Measurements from ENCODE around the gene WNT7B. TPM values are rescaled to one million over a fixed set of nuclear protein-coding genes. Genes with fewer than 3 reads are reported as not detected.

WNT7B gene
- total and polyA plus RNA-seq, 8 donors = 0.06 to 2.0 TPM; not detected in 6

- no peak for TF ChIP-seq EP300 (IDR thresholded peaks at IDR 0.05)
- TF ChIP-seq POLR2A (IDR thresholded peaks at IDR 0.05) = no peak
- TF ChIP-seq POLR2AphosphoS5 (IDR thresholded peaks at IDR 0.05) = no peak
- no peak for TF ChIP-seq CTCF (IDR thresholded peaks at IDR 0.05)
- H3K36me3 ChIP-seq = no peaks in the 10 kb centered on the region
- no peak overlapping the region for H3K27ac ChIP-seq
- no peak overlapping the region for H3K4me3 ChIP-seq
- no peak for DNase-seq
- no peaks in the 10 kb centered on the region for H3K9me3 ChIP-seq
- H3K27me3 ChIP-seq = peaks cover 3 to 100% (median 73%) of the 10 kb centered on the region in 3 donors
- intact Hi-C loops (cut with DNase I; ENCODE audit: low total_unique reads) = no loop called here
- 75 to 83% (median 78%) methylated on average over 6 to 8 of the region's 8 CpGs for WGBS, 5 donors
- H3K4me1 ChIP-seq = peaks cover 0 to 14% (median 7%) of the 10 kb centered on the region in 4 donors
These were observed 95.5 kb downstream of the WNT7B start for GRCh38 chr22:45881524-45881875.

GRCh38 chr22:45880716-45881523, 96.0 kb downstream of the WNT7B start:
- intact Hi-C loops (cut with DNase I; ENCODE audit: low total_unique reads) = no loop called here
- Histone ChIP-seq H3K9me3 (no peaks in the 10 kb centered on the region), H3K27ac (no peak overlapping the region), H3K36me3 (no peaks in the 10 kb centered on the region), H3K4me3 (peak overlapping the region in 2 of 4 donors; percentile 20 to 25), H3K27me3 (peaks cover 3 to 100% (median 68%) of the 10 kb centered on the region in 3 donors), H3K4me1 (peaks cover 0 to 14% (median 7%) of the 10 kb centered on the region in 4 donors)
- TF ChIP-seq POLR2A (IDR thresholded peaks at IDR 0.05) (no peak), EP300 (IDR thresholded peaks at IDR 0.05) (no peak), CTCF (IDR thresholded peaks at IDR 0.05) (no peak), POLR2AphosphoS5 (IDR thresholded peaks at IDR 0.05) (no peak)
- 1 to 31% (median 14%) methylated on average over 16 to 49 of the region's 49 CpGs for WGBS, 5 donors
- no peak for DNase-seq

- Histone ChIP-seq H3K27ac (no peak overlapping the region), H3K36me3 (no peaks in the 10 kb centered on the region), H3K4me1 (peaks cover 0 to 14% (median 7%) of the 10 kb centered on the region in 4 donors), H3K27me3 (peaks cover 3 to 99% (median 62%) of the 10 kb centered on the region in 3 donors), H3K9me3 (no peaks in the 10 kb centered on the region), H3K4me3 (peak overlapping the region in 1 of 4 donors; percentile 20)
- TF ChIP-seq EP300 (IDR thresholded peaks at IDR 0.05) (no peak), POLR2A (IDR thresholded peaks at IDR 0.05) (no peak), POLR2AphosphoS5 (IDR thresholded peaks at IDR 0.05) (no peak), CTCF (IDR thresholded peaks at IDR 0.05) (no peak)
- 21 to 30% (median 23%) methylated on average over 22 of the region's 22 CpGs for WGBS, 5 donors
- DNase-seq = no peak
- intact Hi-C loops (cut with DNase I; ENCODE audit: low total_unique reads) = no loop called here
These were observed 96.8 kb downstream of the WNT7B start for GRCh38 chr22:45880091-45880715.

- H3K27me3 ChIP-seq = peaks cover 3 to 98% (median 60%) of the 10 kb centered on the region in 3 donors
These were observed 97.4 kb downstream of the WNT7B start for GRCh38 chr22:45879552-45879949.

More at GRCh38 chr22:45879552-45879949, 97.4 kb downstream of the WNT7B start:
- Histone ChIP-seq H3K27ac (no peak overlapping the region), H3K9me3 (no peaks in the 10 kb centered on the region), H3K4me1 (peaks cover 0 to 14% (median 7%) of the 10 kb centered on the region in 4 donors), H3K36me3 (no peaks in the 10 kb centered on the region), H3K4me3 (no peak overlapping the region)
- DNase-seq = no peak
- 28 to 65% (median 60%) methylated on average over 6 of the region's 6 CpGs for WGBS, 5 donors
- TF ChIP-seq EP300 (IDR thresholded peaks at IDR 0.05) (no peak), CTCF (IDR thresholded peaks at IDR 0.05) (no peak), POLR2AphosphoS5 (IDR thresholded peaks at IDR 0.05) (no peak), POLR2A (IDR thresholded peaks at IDR 0.05) (no peak)
- intact Hi-C loops (cut with DNase I; ENCODE audit: low total_unique reads) = no loop called here

All from stomach (tissue), 9 donors.